ENCODE data around the gene MICAL2.

The MICAL2 gene

DNA sequence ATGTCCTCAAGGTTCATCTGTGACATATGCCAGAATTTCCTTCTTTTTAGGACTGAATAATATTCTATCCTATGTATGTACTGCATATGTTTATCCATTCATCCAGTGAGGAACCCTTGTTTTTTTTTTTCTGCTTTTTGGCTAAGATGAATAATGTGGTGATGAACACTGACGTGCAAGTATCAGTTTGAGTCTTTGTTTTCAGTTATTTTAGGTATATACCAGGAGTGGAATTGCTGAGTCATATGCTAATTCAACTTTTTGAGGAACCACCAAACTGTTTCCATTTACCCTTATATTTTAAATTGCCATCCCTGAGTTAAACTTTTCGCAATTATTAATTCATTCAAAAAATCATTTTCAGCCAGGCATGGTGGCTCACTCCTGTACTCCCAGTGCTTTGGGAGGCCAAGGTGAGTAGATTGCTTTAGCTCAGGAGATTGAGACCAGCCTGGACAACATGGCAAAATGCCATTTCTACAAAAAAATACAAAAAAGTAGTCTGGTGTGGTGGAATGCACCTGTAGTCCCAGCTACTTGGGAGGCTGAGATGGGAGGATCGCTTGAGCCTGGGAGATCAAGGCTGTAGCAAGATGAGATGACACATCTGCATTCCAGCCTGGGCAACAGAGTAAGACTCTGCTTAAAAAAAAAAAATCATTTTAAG is 64.2 kb downstream of the MICAL2 start:
- no peak for TF ChIP-seq ZFX (IDR thresholded peaks at IDR 0.05; ENCODE audit: borderline replicate concordance)
- TF ChIP-seq, protein P1, sequence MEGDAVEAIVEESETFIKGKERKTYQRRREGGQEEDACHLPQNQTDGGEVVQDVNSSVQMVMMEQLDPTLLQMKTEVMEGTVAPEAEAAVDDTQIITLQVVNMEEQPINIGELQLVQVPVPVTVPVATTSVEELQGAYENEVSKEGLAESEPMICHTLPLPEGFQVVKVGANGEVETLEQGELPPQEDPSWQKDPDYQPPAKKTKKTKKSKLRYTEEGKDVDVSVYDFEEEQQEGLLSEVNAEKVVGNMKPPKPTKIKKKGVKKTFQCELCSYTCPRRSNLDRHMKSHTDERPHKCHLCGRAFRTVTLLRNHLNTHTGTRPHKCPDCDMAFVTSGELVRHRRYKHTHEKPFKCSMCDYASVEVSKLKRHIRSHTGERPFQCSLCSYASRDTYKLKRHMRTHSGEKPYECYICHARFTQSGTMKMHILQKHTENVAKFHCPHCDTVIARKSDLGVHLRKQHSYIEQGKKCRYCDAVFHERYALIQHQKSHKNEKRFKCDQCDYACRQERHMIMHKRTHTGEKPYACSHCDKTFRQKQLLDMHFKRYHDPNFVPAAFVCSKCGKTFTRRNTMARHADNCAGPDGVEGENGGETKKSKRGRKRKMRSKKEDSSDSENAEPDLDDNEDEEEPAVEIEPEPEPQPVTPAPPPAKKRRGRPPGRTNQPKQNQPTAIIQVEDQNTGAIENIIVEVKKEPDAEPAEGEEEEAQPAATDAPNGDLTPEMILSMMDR (IDR thresholded peaks at IDR 0.05): no peak
- no peak overlapping the region for H3K27ac ChIP-seq

DNA sequence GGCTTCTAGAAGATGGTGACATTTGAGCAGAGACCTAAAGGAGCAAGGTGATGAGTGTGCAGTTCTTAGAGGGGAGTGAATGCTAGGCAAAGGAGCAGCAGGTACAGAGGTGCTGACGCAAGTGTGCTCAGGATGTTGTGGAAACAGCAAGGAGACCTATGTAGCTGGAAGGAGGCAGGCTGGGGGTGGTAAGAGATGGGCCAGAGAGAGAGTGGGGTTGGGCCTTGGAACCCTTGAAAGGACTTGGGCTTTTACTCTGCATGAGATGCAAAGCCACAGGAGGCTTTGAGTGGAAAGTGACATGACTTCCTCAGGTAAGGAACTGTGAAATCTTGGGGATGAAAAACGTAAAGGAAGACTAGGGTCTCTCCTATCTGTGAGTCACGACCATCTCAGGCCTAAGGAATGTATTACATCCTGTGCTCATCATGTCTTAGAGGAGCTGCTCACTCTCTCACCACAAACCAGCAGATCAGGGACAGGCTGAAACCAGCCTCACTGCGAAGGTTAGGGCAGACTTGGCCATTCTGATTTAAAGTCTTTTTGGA is 65.4 kb downstream of the MICAL2 start:
- TF ChIP-seq, protein P1 (IDR thresholded peaks at IDR 0.05): no peak
- TF ChIP-seq ZFX (IDR thresholded peaks at IDR 0.05; ENCODE audit: borderline replicate concordance): no peak
- H3K27ac ChIP-seq: no peak overlapping the region

DNA sequence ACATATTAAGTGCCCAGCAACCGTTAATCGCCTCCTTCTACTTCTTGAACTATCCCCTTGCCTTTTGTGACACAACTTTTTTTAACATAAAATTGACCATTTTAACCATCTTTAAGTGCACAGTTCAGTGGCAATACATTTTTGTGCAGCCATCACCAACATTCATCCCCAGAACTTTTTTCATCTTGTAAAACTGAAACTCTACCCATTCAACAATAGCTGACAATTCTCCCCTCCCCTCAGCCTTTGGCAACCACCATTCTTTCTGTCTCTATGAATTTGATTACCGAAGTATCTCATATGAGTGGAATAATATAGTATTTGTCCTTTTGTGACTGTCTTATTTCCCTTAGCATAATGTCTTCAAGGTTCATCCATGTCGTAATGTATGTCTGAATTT is 66.0 kb downstream of the MICAL2 start:
- TF ChIP-seq, protein P1 (IDR thresholded peaks at IDR 0.05): no peak
- no peak for TF ChIP-seq ZFX (IDR thresholded peaks at IDR 0.05; ENCODE audit: borderline replicate concordance)
- H3K27ac ChIP-seq: no peak overlapping the region

DNA sequence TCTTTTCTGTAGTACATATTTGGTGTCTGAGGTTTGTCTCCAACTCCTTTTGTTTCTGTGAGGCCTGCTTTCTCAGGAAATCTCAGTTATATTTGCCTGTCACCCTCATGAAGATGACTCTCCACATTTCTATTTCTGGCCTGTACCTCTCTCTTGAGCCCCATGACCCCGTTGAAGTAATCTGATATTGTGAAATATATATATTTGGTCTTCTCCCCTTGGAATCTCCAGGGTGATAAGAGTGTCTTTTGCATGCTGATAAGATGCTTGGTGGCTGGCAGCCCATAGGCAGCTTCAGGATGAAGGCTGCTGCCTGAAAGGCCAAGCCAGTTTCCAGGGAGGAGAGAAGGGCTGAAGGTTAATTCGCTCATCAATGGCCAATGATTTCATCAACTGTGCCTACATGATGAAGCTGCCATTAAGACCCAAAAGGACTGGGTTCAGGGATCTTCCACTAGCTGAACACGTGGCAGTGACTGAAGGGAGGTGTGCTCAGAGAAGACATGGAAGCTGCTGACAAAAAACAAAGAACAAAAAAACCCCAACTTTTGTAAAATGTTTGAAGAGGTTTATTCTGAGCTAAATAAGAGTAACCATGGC is 67.4 kb downstream of the MICAL2 start:
- no peak overlapping the region for H3K27ac ChIP-seq
- TF ChIP-seq ZFX (IDR thresholded peaks at IDR 0.05; ENCODE audit: borderline replicate concordance): no peak
- TF ChIP-seq, protein P1 (IDR thresholded peaks at IDR 0.05): no peak

DNA sequence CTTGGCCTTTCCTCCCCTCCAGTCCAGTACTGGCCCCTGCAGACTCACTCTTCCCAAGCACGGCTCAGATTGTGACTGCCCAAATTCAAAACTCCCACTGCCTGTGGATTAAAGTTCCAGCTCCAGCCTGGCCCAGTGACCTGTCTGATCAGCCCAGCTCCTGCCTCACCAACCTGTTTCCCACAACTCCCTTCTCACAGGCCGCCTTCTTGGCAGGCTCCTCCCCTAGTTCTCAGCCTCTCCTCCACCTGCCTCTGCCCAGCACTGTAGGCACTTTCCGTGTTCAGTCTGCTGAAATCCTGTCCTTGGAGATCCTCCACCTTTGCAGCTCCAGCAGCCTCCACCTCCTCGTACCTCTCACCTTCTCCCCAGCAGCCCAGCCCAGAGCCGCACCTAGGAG is 68.6 kb downstream of the MICAL2 start:
- no peak for TF ChIP-seq ZFX (IDR thresholded peaks at IDR 0.05; ENCODE audit: borderline replicate concordance)
- TF ChIP-seq, protein P1 (IDR thresholded peaks at IDR 0.05): no peak
- peak overlapping the region; percentile 54 for H3K27ac ChIP-seq

DNA sequence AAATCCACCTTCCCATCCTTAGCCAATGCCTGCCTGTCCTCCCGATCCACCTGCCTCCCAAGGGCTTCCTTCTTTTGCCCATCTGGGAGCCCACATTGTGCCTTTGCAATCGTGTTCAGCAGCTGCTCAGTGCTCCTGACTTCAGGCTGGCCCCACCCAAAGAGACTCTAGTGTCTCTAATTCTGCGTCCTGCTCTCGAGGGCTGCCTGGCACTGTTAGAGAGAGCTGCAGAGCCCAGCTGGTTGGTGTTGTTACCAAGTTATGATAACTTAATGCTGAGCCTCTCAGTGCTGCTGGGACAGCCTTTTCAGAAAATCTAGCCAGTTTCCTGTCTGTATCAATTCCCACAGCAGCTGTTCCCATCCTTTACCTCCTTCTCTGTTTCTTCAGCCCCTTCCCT is 69.1 kb downstream of the MICAL2 start:
- H3K27ac ChIP-seq: peak overlapping the region; percentile 54
- TF ChIP-seq ZFX (IDR thresholded peaks at IDR 0.05; ENCODE audit: borderline replicate concordance): no peak
- TF ChIP-seq, protein P1 (IDR thresholded peaks at IDR 0.05): no peak

All from 22Rv1 (cell line).